Endothelial cell (in vitro differentiated cells): Measurements from ENCODE around the gene ZNF248. TPM values are rescaled to one million over a fixed set of nuclear protein-coding genes. Genes with fewer than 3 reads are reported as not detected.

ENCODE experiments used
- DNase-seq: peaks from one replicate; pipeline ENCODE4 v3.0.0; 2021; ENCODE audit warnings: low spot score
- H3K27ac Mint-ChIP-seq: one replicate; pipeline ENCODE4 v1.8.0; 2021; ENCODE audit warnings: mixed read lengths, inconsistent platforms; ENCODE audit not compliant: unreplicated experiment
- H3K27me3 Mint-ChIP-seq: one replicate; pipeline ENCODE4 v1.8.0; 2021; ENCODE audit warnings: mild to moderate bottlenecking, moderate library complexity, mixed read lengths, inconsistent platforms; ENCODE audit not compliant: unreplicated experiment
- H3K36me3 Mint-ChIP-seq: one replicate; pipeline ENCODE4 v1.8.0; 2021; ENCODE audit warnings: mild to moderate bottlenecking, low read depth, mixed read lengths, inconsistent platforms; ENCODE audit not compliant: unreplicated experiment
- H3K4me1 Mint-ChIP-seq: one replicate; pipeline ENCODE4 v1.8.0; 2021; ENCODE audit warnings: mild to moderate bottlenecking, mixed read lengths, inconsistent platforms; ENCODE audit not compliant: unreplicated experiment
- H3K4me3 Mint-ChIP-seq: one replicate; pipeline ENCODE4 v1.8.0; 2021; ENCODE audit warnings: mild to moderate bottlenecking, mixed read lengths, inconsistent platforms; ENCODE audit not compliant: unreplicated experiment
- H3K9me3 Mint-ChIP-seq: one replicate; pipeline ENCODE4 v1.8.0; 2021; ENCODE audit warnings: mixed read lengths, inconsistent platforms; ENCODE audit not compliant: unreplicated experiment
- long read RNA-seq: library from polyadenylated mRNA; unstranded; transcript quantifications from one replicate; pipeline ENCODE4 v2.0.0, GENCODE V29; 2020; ENCODE audit not compliant: unreplicated experiment
- total RNA-seq: library from RNA; stranded (reverse); fragmentation: NEBNext Ultra II Directional; extraction: Animal tissue kit (Norgen Biotek cat#: 25700); gene quantifications from one replicate; pipeline ENCODE4 v1.2.1, GENCODE V29; 2021; ENCODE audit not compliant: unreplicated experiment
- TF ChIP-seq, protein P1 (sequence below): fragments of 200-600 bp; sonication (generic); IDR thresholded peaks from one replicate; pipeline ENCODE4 v1.5.0; 2021; ENCODE audit warnings: antibody characterized with exemption; ENCODE audit not compliant: unreplicated experiment

The ZNF248 gene
- total RNA-seq = 6.3 TPM
- long read RNA-seq, partial matches to known transcripts = 0 of 1 reads
- long read RNA-seq, other reads (novel, unspliced or antisense) = 1 of 1 reads

DNA sequence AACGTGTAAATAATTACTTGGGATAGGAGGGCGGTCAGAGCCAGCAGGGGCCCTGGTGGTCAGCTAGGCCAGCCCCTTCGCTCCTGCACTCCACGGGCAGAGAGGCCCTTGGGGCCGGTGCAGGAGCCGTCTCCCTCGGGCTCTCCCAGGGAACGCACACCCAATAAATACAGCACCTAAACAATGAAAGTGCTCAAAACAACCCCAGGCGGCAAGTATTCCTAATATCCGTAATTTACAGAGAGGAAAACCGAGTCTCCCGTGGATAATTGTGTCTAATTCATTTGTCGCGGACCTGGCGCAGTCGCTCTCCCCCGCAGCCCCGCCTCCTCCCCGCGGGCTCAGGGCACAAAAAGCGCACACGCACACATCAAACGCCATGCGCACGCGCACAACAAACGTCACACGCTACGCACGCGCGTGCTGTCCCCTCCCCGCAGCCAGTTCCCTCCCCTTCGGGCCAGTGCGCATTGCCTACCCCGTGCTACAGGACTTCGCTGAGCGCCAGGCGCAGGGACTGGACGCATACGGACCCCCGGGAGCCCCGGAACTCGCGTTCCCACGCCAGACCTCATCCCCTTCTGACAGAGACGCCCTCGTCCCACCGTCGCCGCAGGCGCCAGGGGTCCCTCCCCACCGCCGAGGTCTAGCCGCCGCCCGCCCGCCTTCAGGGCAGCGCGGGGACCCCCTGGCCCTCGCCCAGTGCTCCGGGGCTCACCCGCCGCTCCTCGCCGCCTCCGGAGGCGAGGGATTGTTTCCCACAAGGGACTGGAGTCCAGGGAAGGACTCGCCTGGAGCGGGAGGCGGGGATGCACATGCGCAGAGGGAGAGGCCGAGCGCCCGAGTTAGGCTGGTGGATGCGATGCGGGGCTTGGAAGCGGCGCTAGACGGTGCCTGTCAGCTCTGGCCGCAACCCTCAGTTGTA, at the start of gene ZNF248:
TSS of gene ZNF248 (minus strand) at position 324 of the 925 bp plus-strand sequence. CDS start 1,300 bp downstream, outside the sequence.
- Mint-ChIP-seq H3K9me3 (peaks cover 14% of the 10 kb centered on the region), H3K4me3 (peak within 1 kb of the TSS; percentile 94)

GRCh38 chr10:37906382-37906781, 49.0 kb upstream of the ZNF248 start:
- Mint-ChIP-seq H3K4me3 (no peak overlapping the region), H3K27ac (no peak overlapping the region), H3K27me3 (peaks cover 2% of the 10 kb centered on the region), H3K9me3 (peaks cover 21% of the 10 kb centered on the region), H3K4me1 (no peaks in the 10 kb centered on the region), H3K36me3 (no peaks in the 10 kb centered on the region)
- no peak for DNase-seq
- TF ChIP-seq, protein P1, sequence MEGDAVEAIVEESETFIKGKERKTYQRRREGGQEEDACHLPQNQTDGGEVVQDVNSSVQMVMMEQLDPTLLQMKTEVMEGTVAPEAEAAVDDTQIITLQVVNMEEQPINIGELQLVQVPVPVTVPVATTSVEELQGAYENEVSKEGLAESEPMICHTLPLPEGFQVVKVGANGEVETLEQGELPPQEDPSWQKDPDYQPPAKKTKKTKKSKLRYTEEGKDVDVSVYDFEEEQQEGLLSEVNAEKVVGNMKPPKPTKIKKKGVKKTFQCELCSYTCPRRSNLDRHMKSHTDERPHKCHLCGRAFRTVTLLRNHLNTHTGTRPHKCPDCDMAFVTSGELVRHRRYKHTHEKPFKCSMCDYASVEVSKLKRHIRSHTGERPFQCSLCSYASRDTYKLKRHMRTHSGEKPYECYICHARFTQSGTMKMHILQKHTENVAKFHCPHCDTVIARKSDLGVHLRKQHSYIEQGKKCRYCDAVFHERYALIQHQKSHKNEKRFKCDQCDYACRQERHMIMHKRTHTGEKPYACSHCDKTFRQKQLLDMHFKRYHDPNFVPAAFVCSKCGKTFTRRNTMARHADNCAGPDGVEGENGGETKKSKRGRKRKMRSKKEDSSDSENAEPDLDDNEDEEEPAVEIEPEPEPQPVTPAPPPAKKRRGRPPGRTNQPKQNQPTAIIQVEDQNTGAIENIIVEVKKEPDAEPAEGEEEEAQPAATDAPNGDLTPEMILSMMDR = no peak

More for the DNA sequence above, at the start of gene ZNF248:
- Mint-ChIP-seq H3K27ac (peak within 1 kb of the TSS; percentile 53), H3K36me3 (peaks cover 8% of the 10 kb centered on the region), H3K4me1 (no peaks in the 10 kb centered on the region), H3K27me3 (peaks cover 1% of the 10 kb centered on the region)
- TF ChIP-seq, protein P1 = no peak
- peak; percentile 86 for DNase-seq

DNA sequence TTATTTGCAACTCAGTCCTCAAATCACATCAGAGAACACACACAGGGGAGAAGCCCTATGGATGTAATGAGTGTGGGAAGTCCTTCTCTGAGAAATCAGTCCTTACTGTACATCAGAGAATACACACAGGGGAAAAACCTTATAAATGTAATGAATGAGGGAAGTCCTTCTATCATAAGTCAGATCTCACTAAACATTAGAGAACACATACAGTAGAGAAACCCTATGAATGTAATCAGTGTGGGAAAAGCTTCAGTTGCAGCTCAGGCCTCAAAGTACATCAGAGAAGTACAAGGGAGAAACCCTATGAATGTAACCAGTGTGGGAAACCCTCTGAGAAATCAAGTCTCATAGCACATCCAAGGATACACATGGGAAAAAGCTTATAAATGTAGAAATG, 39.0 kb upstream of the ZNF248 start:
- Mint-ChIP-seq H3K4me1 (no peaks in the 10 kb centered on the region), H3K36me3 (peaks cover 8% of the 10 kb centered on the region), H3K9me3 (peaks cover 25% of the 10 kb centered on the region), H3K27ac (no peak overlapping the region), H3K4me3 (no peak overlapping the region), H3K27me3 (peaks cover 2% of the 10 kb centered on the region)
- TF ChIP-seq, protein P1 = no peak
- no peak for DNase-seq

GRCh38 chr10:37895674-37896073, 38.3 kb upstream of the ZNF248 start:
- H3K4me1 Mint-ChIP-seq = no peaks in the 10 kb centered on the region
- no peak overlapping the region for H3K27ac Mint-ChIP-seq
- H3K27me3 Mint-ChIP-seq = peaks cover 2% of the 10 kb centered on the region
- peaks cover 30% of the 10 kb centered on the region for H3K9me3 Mint-ChIP-seq
- no peak for DNase-seq
- H3K4me3 Mint-ChIP-seq = no peak overlapping the region
- TF ChIP-seq, protein P1 = no peak
- H3K36me3 Mint-ChIP-seq = peaks cover 10% of the 10 kb centered on the region

DNA sequence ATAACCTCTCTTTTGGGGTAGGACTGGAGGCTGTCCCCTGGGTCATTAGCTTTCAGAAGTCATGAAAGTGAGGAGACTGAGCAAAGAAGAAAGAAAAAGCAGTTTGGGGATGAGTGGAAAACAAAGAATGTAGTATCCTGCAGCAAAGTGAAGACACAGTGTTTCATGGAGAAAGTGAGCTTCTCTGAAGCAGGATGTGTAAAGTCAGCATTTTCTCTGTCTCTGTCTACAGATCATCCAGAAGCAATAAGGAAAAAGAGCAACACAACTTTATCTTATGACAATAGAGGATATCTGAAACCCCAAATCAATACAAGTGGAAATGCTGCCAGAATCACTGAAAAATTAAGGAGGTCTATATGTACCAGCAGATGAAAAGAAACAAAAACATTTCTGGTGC, 28.4 kb upstream of the ZNF248 start:
- no peak overlapping the region for H3K27ac Mint-ChIP-seq
- H3K9me3 Mint-ChIP-seq = peaks cover 34% of the 10 kb centered on the region

More for the DNA sequence above, 28.4 kb upstream of the ZNF248 start:
- Mint-ChIP-seq H3K36me3 (peaks cover 10% of the 10 kb centered on the region), H3K27me3 (peaks cover 5% of the 10 kb centered on the region), H3K4me3 (no peak overlapping the region), H3K4me1 (no peaks in the 10 kb centered on the region)
- TF ChIP-seq, protein P1 = no peak
- DNase-seq = no peak
